MM.1S (cell line): Measurements from ENCODE around the gene ZNF792.

Source experiments
- DNase-seq: peaks from one replicate; pipeline ENCODE4 v3.0.0-alpha.2; 2015
- H2AFZ ChIP-seq: fragments of 300-600 bp; sonication (generic); 2 replicates; pipeline ENCODE4 v1.6.0; 2016; ENCODE audit warnings: antibody characterized with exemption, low read length
- H3F3A ChIP-seq: fragments of 300-600 bp; sonication (generic); 2 replicates; pipeline ENCODE4 v1.6.1; 2016; ENCODE audit warnings: mild to moderate bottlenecking, antibody characterized with exemption, low read length, moderate library complexity, mixed read lengths; ENCODE audit not compliant: insufficient read depth
- H3K27ac ChIP-seq: fragments of 300-600 bp; sonication (generic); 2 replicates; pipeline ENCODE4 v1.5.1; 2016; ENCODE audit warnings: mild to moderate bottlenecking, low read length
- H3K27me3 ChIP-seq: fragments of 300-600 bp; sonication (generic); replicated peaks from 2 replicates; pipeline ENCODE4 v1.6.0; 2016; ENCODE audit warnings: low read length; ENCODE audit not compliant: insufficient read depth
- H3K36me3 ChIP-seq: fragments of 300-600 bp; sonication (generic); replicated peaks from 2 replicates; pipeline ENCODE4 v1.6.1; 2016; ENCODE audit warnings: mild to moderate bottlenecking, low read length, mixed read lengths; ENCODE audit not compliant: insufficient read depth
- H3K4me1 ChIP-seq: fragments of 300-600 bp; sonication (generic); 2 replicates; pipeline ENCODE4 v1.6.1; 2016; ENCODE audit warnings: low read length, mixed read lengths
- H3K4me2 ChIP-seq: fragments of 300-600 bp; sonication (generic); 2 replicates; pipeline ENCODE4 v1.6.0; 2016; ENCODE audit warnings: low read depth, low read length
- H3K4me3 ChIP-seq: fragments of 300-600 bp; sonication (generic); 2 replicates; pipeline ENCODE4 v1.5.1; 2016; ENCODE audit warnings: low read length, mixed read lengths
- H3K79me2 ChIP-seq: fragments of 300-600 bp; sonication (generic); 2 replicates; pipeline ENCODE4 v1.6.1; 2016; ENCODE audit warnings: mixed run types, low read length, mixed read lengths
- H3K9ac ChIP-seq: fragments of 300-600 bp; sonication (generic); 2 replicates; pipeline ENCODE4 v1.6.1; 2016; ENCODE audit warnings: low read length, mixed read lengths
- H3K9me2 ChIP-seq: fragments of 300-600 bp; sonication (generic); replicated peaks from 2 replicates; pipeline ENCODE4 v1.6.1; 2016; ENCODE audit warnings: mild to moderate bottlenecking, low read length, mixed read lengths; ENCODE audit not compliant: insufficient read depth
- H3K9me3 ChIP-seq: fragments of 300-600 bp; sonication (generic); replicated peaks from 2 replicates; pipeline ENCODE4 v1.6.1; 2016; ENCODE audit warnings: mild to moderate bottlenecking, low read length, mixed read lengths; ENCODE audit not compliant: insufficient read depth
- H4K20me1 ChIP-seq: fragments of 300-600 bp; sonication (generic); 2 replicates; pipeline ENCODE4 v1.6.1; 2016; ENCODE audit warnings: mild to moderate bottlenecking, low read length, moderate library complexity, mixed read lengths; ENCODE audit not compliant: insufficient read depth
- EZH2 ChIP-seq: fragments of 300-600 bp; sonication (generic); optimal IDR thresholded peaks from 2 replicates; pipeline ENCODE3; 2017; ENCODE audit warnings: low read depth, mild to moderate bottlenecking, antibody characterized with exemption, low read length, mixed read lengths
- EZH2phosphoT487 ChIP-seq: fragments of 300-600 bp; sonication (generic); IDR thresholded peaks from 2 replicates; pipeline ENCODE4 v1.6.1; 2018; ENCODE audit warnings: antibody characterized with exemption, low read length
- TF ChIP-seq, protein P1 (sequence below): fragments of 300-600 bp; sonication (generic); IDR thresholded peaks from 2 replicates; pipeline ENCODE4 v1.5.1; 2016; ENCODE audit warnings: antibody characterized with exemption, low read length, mixed read lengths

Gene ZNF792

GRCh38 chr19:34979819-34980640 lies 16.0 kb upstream of the ZNF792 start:
- Histone ChIP-seq H3K36me3 (no peaks in the 10 kb centered on the region), H3F3A (no peaks in the 10 kb centered on the region), H3K9ac (no peak overlapping the region), H3K4me1 (no peaks in the 10 kb centered on the region), H3K27me3 (peaks cover 53% of the 10 kb centered on the region), H4K20me1 (no peaks in the 10 kb centered on the region), H3K9me3 (no peaks in the 10 kb centered on the region), H3K79me2 (no peaks in the 10 kb centered on the region), H3K9me2 (no peaks in the 10 kb centered on the region), H3K4me3 (no peak overlapping the region), H2AFZ (no peak overlapping the region), H3K27ac (no peak overlapping the region), H3K4me2 (no peak overlapping the region)
- TF ChIP-seq, protein P1, sequence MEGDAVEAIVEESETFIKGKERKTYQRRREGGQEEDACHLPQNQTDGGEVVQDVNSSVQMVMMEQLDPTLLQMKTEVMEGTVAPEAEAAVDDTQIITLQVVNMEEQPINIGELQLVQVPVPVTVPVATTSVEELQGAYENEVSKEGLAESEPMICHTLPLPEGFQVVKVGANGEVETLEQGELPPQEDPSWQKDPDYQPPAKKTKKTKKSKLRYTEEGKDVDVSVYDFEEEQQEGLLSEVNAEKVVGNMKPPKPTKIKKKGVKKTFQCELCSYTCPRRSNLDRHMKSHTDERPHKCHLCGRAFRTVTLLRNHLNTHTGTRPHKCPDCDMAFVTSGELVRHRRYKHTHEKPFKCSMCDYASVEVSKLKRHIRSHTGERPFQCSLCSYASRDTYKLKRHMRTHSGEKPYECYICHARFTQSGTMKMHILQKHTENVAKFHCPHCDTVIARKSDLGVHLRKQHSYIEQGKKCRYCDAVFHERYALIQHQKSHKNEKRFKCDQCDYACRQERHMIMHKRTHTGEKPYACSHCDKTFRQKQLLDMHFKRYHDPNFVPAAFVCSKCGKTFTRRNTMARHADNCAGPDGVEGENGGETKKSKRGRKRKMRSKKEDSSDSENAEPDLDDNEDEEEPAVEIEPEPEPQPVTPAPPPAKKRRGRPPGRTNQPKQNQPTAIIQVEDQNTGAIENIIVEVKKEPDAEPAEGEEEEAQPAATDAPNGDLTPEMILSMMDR, result no peak
- TF ChIP-seq EZH2phosphoT487 (no peak), EZH2 (no peak)
- no peak for DNase-seq

- no peaks in the 10 kb centered on the region for H3K9me3 ChIP-seq
- H3K4me2 ChIP-seq, result no peak overlapping the region
- no peak overlapping the region for H3K27ac ChIP-seq
- H3K4me3 ChIP-seq, result no peak overlapping the region
- H3K27me3 ChIP-seq, result peaks cover 55% of the 10 kb centered on the region
- H3K79me2 ChIP-seq, result no peaks in the 10 kb centered on the region
- H2AFZ ChIP-seq, result no peak overlapping the region
- H3K9me2 ChIP-seq, result no peaks in the 10 kb centered on the region
- TF ChIP-seq, protein P1, result no peak
- no peak for TF ChIP-seq EZH2phosphoT487
- no peak for TF ChIP-seq EZH2
- H4K20me1 ChIP-seq, result no peaks in the 10 kb centered on the region
- H3F3A ChIP-seq, result no peaks in the 10 kb centered on the region
- H3K36me3 ChIP-seq, result no peaks in the 10 kb centered on the region
- no peaks in the 10 kb centered on the region for H3K4me1 ChIP-seq
- DNase-seq, result no peak
- no peak overlapping the region for H3K9ac ChIP-seq
These were observed 12.6 kb upstream of the ZNF792 start for GRCh38 chr19:34976611-34977010.

GRCh38 chr19:34975056-34975455 lies 11.0 kb upstream of the ZNF792 start:
- Histone ChIP-seq H3K27ac (no peak overlapping the region), H3K79me2 (no peaks in the 10 kb centered on the region), H4K20me1 (no peaks in the 10 kb centered on the region), H2AFZ (no peak overlapping the region), H3K27me3 (peaks cover 51% of the 10 kb centered on the region), H3K9ac (no peak overlapping the region), H3K4me2 (no peak overlapping the region), H3K9me2 (no peaks in the 10 kb centered on the region), H3K9me3 (0 out of 2 replicates have a peak, but pooled peaks cover 3% of the 10 kb centered on the region), H3K36me3 (no peaks in the 10 kb centered on the region), H3F3A (no peaks in the 10 kb centered on the region), H3K4me3 (no peak overlapping the region), H3K4me1 (0 out of 2 replicates have a peak, but pooled peaks cover 4% of the 10 kb centered on the region)
- no peak for TF ChIP-seq EZH2
- TF ChIP-seq, protein P1, result no peak
- no peak for TF ChIP-seq EZH2phosphoT487
- no peak for DNase-seq
